BE2C (cell line): Measurements from ENCODE around the gene ENPEP.

Experiments used
- DNase-seq: peaks from one replicate; pipeline ENCODE4 v3.0.0-alpha.2; 2020
- H3K27me3 ChIP-seq: fragments of 250-450 bp; sonication (Bioruptor Pico); 2 replicates; pipeline ENCODE4 v1.5.1; 2020; ENCODE audit warnings: mild to moderate bottlenecking
- H3K36me3 ChIP-seq: fragments of 250-450 bp; sonication (Bioruptor Pico); 2 replicates; pipeline ENCODE4 v1.5.1; 2020; ENCODE audit warnings: mild to moderate bottlenecking
- H3K4me1 ChIP-seq: fragments of 250-450 bp; sonication (Bioruptor Pico); 2 replicates; pipeline ENCODE4 v1.5.1; 2020
- H3K4me3 ChIP-seq: 2 replicates; pipeline ENCODE4 v1.5.1; 2011; ENCODE audit warnings: low read depth, low read length
- H3K9me3 ChIP-seq: fragments of 250-450 bp; sonication (Bioruptor Pico); 2 replicates; pipeline ENCODE4 v1.5.1; 2020
- TF ChIP-seq, protein P1 (sequence below): IDR thresholded peaks from 2 replicates; pipeline ENCODE4 v1.5.1; 2012; ENCODE audit warnings: mild to moderate bottlenecking, low read depth, low read length

The ENPEP gene

GRCh38 chr4:110503270-110504083, 27.5 kb downstream of the ENPEP start:
- Histone ChIP-seq H3K27me3 (no peaks in the 10 kb centered on the region; the same call in 1 of the 2 replicates), H3K36me3 (no peaks in the 10 kb centered on the region), H3K4me3 (no peak overlapping the region), H3K4me1 (no peaks in the 10 kb centered on the region), H3K9me3 (no peaks in the 10 kb centered on the region)
- DNase-seq, result no peak
- TF ChIP-seq, protein P1, sequence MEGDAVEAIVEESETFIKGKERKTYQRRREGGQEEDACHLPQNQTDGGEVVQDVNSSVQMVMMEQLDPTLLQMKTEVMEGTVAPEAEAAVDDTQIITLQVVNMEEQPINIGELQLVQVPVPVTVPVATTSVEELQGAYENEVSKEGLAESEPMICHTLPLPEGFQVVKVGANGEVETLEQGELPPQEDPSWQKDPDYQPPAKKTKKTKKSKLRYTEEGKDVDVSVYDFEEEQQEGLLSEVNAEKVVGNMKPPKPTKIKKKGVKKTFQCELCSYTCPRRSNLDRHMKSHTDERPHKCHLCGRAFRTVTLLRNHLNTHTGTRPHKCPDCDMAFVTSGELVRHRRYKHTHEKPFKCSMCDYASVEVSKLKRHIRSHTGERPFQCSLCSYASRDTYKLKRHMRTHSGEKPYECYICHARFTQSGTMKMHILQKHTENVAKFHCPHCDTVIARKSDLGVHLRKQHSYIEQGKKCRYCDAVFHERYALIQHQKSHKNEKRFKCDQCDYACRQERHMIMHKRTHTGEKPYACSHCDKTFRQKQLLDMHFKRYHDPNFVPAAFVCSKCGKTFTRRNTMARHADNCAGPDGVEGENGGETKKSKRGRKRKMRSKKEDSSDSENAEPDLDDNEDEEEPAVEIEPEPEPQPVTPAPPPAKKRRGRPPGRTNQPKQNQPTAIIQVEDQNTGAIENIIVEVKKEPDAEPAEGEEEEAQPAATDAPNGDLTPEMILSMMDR, result no peak

DNA sequence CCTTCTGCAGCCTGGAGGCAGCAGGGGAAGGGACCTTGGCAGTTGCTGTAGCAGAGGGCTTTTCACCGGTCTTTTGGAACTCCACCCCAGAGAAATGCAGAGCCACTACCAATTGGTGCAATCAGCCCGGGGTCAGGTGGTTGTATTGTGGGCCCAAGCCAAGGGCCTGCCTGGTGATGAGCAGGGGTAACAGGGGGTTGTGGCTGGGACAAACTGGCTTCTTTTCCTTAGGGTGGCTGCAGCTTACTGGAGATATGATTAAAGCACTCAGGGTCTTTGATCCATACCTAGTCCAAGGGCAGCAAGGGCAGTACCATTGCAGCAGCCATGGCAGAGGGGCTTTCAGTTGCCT, 28.1 kb downstream of the ENPEP start:
- no peak overlapping the region for H3K4me3 ChIP-seq

DNA sequence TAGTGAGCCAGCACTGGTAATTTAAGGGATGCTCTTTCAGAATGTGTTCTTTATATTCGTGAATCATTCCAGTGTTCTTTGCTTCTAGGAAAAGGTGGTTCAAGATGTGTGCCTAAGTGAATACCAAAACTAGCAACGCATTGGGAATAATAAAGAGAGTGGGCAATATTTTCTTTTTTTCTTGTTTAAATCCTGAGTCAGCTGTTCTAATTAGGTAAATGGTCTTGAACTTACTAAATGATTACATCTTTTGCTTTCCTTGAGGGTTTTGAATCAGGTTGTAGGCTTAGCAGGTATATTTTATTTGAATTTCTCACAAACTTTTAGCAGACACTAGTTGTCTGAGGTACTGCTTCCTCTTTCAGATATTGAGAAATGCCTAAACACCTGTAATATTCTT, 29.5 kb downstream of the ENPEP start:
- H3K4me1 ChIP-seq, result no peaks in the 10 kb centered on the region
- no peak for DNase-seq
- H3K4me3 ChIP-seq, result no peak overlapping the region
- no peaks in the 10 kb centered on the region for H3K36me3 ChIP-seq
- TF ChIP-seq, protein P1, result no peak
- no peaks in the 10 kb centered on the region; the same call in 1 of the 2 replicates for H3K27me3 ChIP-seq
- H3K9me3 ChIP-seq, result no peaks in the 10 kb centered on the region

More for the DNA sequence above, 28.1 kb downstream of the ENPEP start:
- H3K4me1 ChIP-seq, result no peaks in the 10 kb centered on the region
- no peaks in the 10 kb centered on the region for H3K9me3 ChIP-seq
- no peak for DNase-seq
- H3K36me3 ChIP-seq, result no peaks in the 10 kb centered on the region
- H3K27me3 ChIP-seq, result no peaks in the 10 kb centered on the region; the same call in 1 of the 2 replicates
- TF ChIP-seq, protein P1, result no peak

- no peak for DNase-seq
- no peak overlapping the region for H3K4me3 ChIP-seq
These were observed 33.1 kb downstream of the ENPEP start for GRCh38 chr4:110508827-110509710.

DNA sequence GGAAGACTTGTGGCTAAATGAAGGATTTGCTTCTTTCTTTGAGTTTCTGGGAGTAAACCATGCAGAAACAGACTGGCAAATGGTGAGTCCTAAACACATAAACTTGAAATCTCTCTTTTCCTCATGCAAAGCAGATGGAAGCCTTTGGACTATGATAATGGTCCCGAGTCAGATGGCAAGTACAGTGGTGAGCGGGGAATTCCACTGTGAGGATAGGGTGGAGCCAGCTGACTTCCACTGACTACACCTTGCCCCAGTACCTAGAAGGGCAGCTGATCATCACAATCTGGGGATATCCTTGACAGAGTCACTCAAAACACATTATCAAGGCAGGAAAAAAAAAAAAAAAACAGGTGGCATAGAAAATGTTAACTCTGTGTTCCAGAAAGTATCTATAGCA, 34.3 kb downstream of the ENPEP start:
- no peak overlapping the region for H3K4me3 ChIP-seq
- TF ChIP-seq, protein P1, result no peak
- no peaks in the 10 kb centered on the region for H3K36me3 ChIP-seq
- no peak for DNase-seq
- no peaks in the 10 kb centered on the region; the same call in 1 of the 2 replicates for H3K27me3 ChIP-seq
- H3K4me1 ChIP-seq, result no peaks in the 10 kb centered on the region
- H3K9me3 ChIP-seq, result no peaks in the 10 kb centered on the region

More at GRCh38 chr4:110508827-110509710, 33.1 kb downstream of the ENPEP start:
- no peaks in the 10 kb centered on the region for H3K9me3 ChIP-seq
- H3K36me3 ChIP-seq, result no peaks in the 10 kb centered on the region
- no peaks in the 10 kb centered on the region for H3K4me1 ChIP-seq
- TF ChIP-seq, protein P1, result peak; percentile 37
- H3K27me3 ChIP-seq, result no peaks in the 10 kb centered on the region; the same call in 1 of the 2 replicates
